Endodermal cell (in vitro differentiated cells): ENCODE measurements around the gene MOB4. TPM values are rescaled to one million over a fixed set of nuclear protein-coding genes. Genes with fewer than 3 reads are reported as not detected.

Experiments used
- DNase-seq: peaks from one replicate; pipeline ENCODE4 v3.0.0-alpha.2; 2017
- H3K27ac ChIP-seq: 2 replicates; pipeline ENCODE4 v1.5.1; 2013; ENCODE audit warnings: mild to moderate bottlenecking, low read depth, low read length, moderate library complexity
- H3K27me3 ChIP-seq: 2 replicates; pipeline ENCODE4 v1.6.1; 2013; ENCODE audit warnings: mild to moderate bottlenecking, low read length, moderate library complexity; ENCODE audit not compliant: insufficient read depth, control insufficient read depth, poor library complexity, severe bottlenecking
- H3K36me3 ChIP-seq: 2 replicates; pipeline ENCODE4 v1.7.0; 2013; ENCODE audit warnings: mild to moderate bottlenecking, low read length, moderate library complexity; ENCODE audit not compliant: control insufficient read depth, insufficient read depth
- H3K4me1 ChIP-seq: one replicate; pipeline ENCODE4 v1.7.0; 2013; ENCODE audit warnings: low read length; ENCODE audit not compliant: control insufficient read depth, insufficient read depth
- H3K4me3 ChIP-seq: 2 replicates; pipeline ENCODE4 v1.5.1; 2013; ENCODE audit warnings: mild to moderate bottlenecking, low read length, moderate library complexity
- H3K9ac ChIP-seq: 2 replicates; pipeline ENCODE4 v1.6.1; 2013; ENCODE audit warnings: mild to moderate bottlenecking, low read length, moderate library complexity; ENCODE audit not compliant: poor library complexity, severe bottlenecking; ENCODE audit errors: extremely low read depth
- H3K9me3 ChIP-seq: 2 replicates; pipeline ENCODE4 v1.6.1; 2013; ENCODE audit warnings: mild to moderate bottlenecking, low read length, moderate library complexity; ENCODE audit not compliant: control insufficient read depth
- H3K27ac Mint-ChIP-seq: 2 replicates; pipeline ENCODE4 v1.8.0; 2020; ENCODE audit warnings: mixed read lengths
- H3K27me3 Mint-ChIP-seq: 2 replicates; pipeline ENCODE4 v1.8.0; 2021; ENCODE audit warnings: mild to moderate bottlenecking, mixed read lengths; ENCODE audit not compliant: insufficient read depth
- H3K36me3 Mint-ChIP-seq: 2 replicates; pipeline ENCODE4 v1.8.0; 2020; ENCODE audit warnings: low read depth, mixed read lengths
- H3K4me1 Mint-ChIP-seq: 2 replicates; pipeline ENCODE4 v1.8.0; 2020; ENCODE audit warnings: mixed read lengths
- H3K4me3 Mint-ChIP-seq: 2 replicates; pipeline ENCODE4 v1.8.0; 2020; ENCODE audit warnings: mild to moderate bottlenecking, moderate library complexity, mixed read lengths
- H3K9me3 Mint-ChIP-seq: 2 replicates; pipeline ENCODE4 v1.8.0; 2020; ENCODE audit warnings: mild to moderate bottlenecking, mixed read lengths
- WGBS, 2 experiments: methylation state at CpG; one replicate each; pipeline versions ENCODE4 v1.1.5 to v1.1.7; 2013; ENCODE audit warnings: missing lambda C conversion rate in 2 of 2, mixed read lengths in 1 of 2; ENCODE audit not compliant: insufficient coverage in 1 of 2, insufficient read length in 1 of 2; 5-methylcytosine and 5-hydroxymethylcytosine counted together
- total RNA-seq, 2 donors: library from RNA; stranded (reverse); fragmentation: NEBNext Ultra II Directional in 1 of 2; extraction: Animal tissue kit (Norgen Biotek cat#: 25700) in 1 of 2; gene quantifications; 2 replicates in 1 of 2; 3 replicates in 1 of 2; pipeline ENCODE4 v1.2.1, GENCODE V29; 2021
- TF ChIP-seq, protein P1 (sequence below): fragments of 200-600 bp; sonication (generic); conservative IDR thresholded peaks from 2 replicates; pipeline ENCODE4 v1.5.0; 2021; ENCODE audit warnings: antibody characterized with exemption, mild to moderate bottlenecking

Gene MOB4
- total RNA-seq, 2 donors from 2014 or later: 37.0 to 42.5 TPM

DNA sequence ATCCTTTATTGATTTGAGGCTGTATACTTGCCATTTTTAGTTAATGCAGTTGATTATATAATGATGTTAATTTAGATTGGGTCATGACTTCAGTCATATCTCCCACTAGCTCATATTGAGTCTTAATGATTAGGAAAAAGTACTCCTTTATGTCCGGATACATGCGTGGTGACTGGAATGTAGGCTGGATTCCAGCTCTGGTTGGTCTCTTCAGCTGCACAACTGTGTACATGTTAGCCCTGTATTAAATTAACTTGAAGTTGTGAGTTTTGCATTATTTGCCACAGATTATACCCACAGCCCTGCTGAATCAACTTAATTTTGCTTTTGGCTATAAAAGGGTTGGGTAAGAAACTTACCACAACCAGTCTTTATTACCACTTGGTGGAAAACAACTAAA is 22.5 kb downstream of the MOB4 start:
- Mint-ChIP-seq H3K4me3 (no peak overlapping the region), H3K4me1 (no peaks in the 10 kb centered on the region), H3K27me3 (no peaks in the 10 kb centered on the region), H3K27ac (no peak overlapping the region), H3K9me3 (no peaks in the 10 kb centered on the region), H3K36me3 (peaks cover 75% of the 10 kb centered on the region)
- Histone ChIP-seq H3K27ac (no peak overlapping the region), H3K4me1 (no peaks in the 10 kb centered on the region), H3K36me3 (peaks cover 74% of the 10 kb centered on the region), H3K9me3 (no peaks in the 10 kb centered on the region), H3K27me3 (no peaks in the 10 kb centered on the region), H3K9ac (no peak overlapping the region), H3K4me3 (no peak overlapping the region)
- no peak for DNase-seq
- whole genome bisulfite sequencing, 2 experiments: 91 to 93% methylated on average over 2 of the region's 2 CpGs
- TF ChIP-seq, protein P1, sequence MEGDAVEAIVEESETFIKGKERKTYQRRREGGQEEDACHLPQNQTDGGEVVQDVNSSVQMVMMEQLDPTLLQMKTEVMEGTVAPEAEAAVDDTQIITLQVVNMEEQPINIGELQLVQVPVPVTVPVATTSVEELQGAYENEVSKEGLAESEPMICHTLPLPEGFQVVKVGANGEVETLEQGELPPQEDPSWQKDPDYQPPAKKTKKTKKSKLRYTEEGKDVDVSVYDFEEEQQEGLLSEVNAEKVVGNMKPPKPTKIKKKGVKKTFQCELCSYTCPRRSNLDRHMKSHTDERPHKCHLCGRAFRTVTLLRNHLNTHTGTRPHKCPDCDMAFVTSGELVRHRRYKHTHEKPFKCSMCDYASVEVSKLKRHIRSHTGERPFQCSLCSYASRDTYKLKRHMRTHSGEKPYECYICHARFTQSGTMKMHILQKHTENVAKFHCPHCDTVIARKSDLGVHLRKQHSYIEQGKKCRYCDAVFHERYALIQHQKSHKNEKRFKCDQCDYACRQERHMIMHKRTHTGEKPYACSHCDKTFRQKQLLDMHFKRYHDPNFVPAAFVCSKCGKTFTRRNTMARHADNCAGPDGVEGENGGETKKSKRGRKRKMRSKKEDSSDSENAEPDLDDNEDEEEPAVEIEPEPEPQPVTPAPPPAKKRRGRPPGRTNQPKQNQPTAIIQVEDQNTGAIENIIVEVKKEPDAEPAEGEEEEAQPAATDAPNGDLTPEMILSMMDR: no peak

DNA sequence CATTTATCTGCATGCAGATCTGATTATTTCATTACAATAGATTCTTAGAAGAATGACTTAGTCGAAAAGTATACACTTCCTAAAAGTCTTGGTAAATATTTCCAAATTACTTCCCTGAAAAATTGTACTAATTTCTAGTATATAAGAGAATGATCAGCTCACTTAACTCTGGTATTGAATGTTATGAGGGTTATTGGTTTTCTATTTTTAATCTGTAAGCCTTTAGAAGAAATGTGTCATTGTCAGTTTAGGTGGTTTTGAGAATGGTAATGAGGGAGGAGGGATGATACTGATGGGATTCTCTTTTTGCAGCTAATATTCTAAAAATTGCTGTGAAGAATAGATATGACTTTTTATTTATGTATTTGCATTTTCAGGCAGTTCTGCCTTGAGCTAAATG is 23.9 kb downstream of the MOB4 start:
- H3K9me3 Mint-ChIP-seq: no peaks in the 10 kb centered on the region
- Histone ChIP-seq H3K4me3 (no peak overlapping the region), H3K9ac (no peak overlapping the region), H3K4me1 (no peaks in the 10 kb centered on the region), H3K36me3 (peaks cover 85% of the 10 kb centered on the region), H3K27me3 (no peaks in the 10 kb centered on the region), H3K9me3 (no peaks in the 10 kb centered on the region), H3K27ac (no peak overlapping the region)
- TF ChIP-seq, protein P1: no peak
- no peaks in the 10 kb centered on the region for H3K27me3 Mint-ChIP-seq
- no peak overlapping the region for H3K27ac Mint-ChIP-seq
- WGBS, 2 experiments: 100% methylated on average over 1 of the region's 1 CpG; no CpG with 5 or more reads in 1 of the 2 experiments
- no peak for DNase-seq
- H3K4me1 Mint-ChIP-seq: no peaks in the 10 kb centered on the region
- H3K36me3 Mint-ChIP-seq: peaks cover 79% of the 10 kb centered on the region
- no peak overlapping the region for H3K4me3 Mint-ChIP-seq

DNA sequence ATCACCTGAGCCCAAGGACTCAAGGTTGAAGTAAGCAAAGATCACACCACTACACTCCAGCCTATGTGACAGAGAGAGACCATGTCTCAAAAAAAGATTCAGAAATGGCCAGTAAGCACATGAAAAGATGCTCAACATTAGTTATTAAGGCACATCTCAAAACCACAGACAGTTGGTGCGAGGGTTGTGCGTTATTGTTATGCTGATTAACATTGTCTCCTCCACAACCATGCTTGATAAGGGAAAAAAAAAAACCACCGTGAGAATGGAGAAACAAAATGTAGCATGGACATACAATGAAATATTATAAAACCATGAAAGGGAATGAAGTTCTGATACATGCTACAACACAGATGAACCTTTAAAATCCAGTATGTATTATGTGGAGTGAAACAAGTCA is 27.3 kb downstream of the MOB4 start:
- TF ChIP-seq, protein P1: no peak
- DNase-seq: no peak
- Histone ChIP-seq H3K27me3 (no peaks in the 10 kb centered on the region), H3K4me3 (no peak overlapping the region), H3K36me3 (peaks cover 80% of the 10 kb centered on the region), H3K9ac (no peak overlapping the region), H3K9me3 (no peaks in the 10 kb centered on the region), H3K27ac (no peak overlapping the region), H3K4me1 (no peaks in the 10 kb centered on the region)
- Mint-ChIP-seq H3K36me3 (peaks cover 74% of the 10 kb centered on the region), H3K9me3 (no peaks in the 10 kb centered on the region), H3K27ac (no peak overlapping the region), H3K4me1 (no peaks in the 10 kb centered on the region), H3K27me3 (no peaks in the 10 kb centered on the region), H3K4me3 (no peak overlapping the region)
- 100% methylated on average over 3 of the region's 3 CpGs; no CpG with 5 or more reads in 1 of the 2 experiments for WGBS, 2 experiments
